GM10266 (cell line): ENCODE results near the gene GPRC5A.

Experiments used
- DNase-seq: peaks from one replicate; pipeline ENCODE4 v3.0.0; 2012; ENCODE audit errors: extremely low spot score
- CTCF ChIP-seq: IDR thresholded peaks from 2 replicates; pipeline ENCODE4 v1.5.1; 2012; ENCODE audit warnings: mild to moderate bottlenecking, low read depth; ENCODE audit not compliant: control insufficient read depth, insufficient read depth; ENCODE audit errors: missing control alignments

GPRC5A gene

GRCh38 chr12:12887471-12887870 is 3.9 kb upstream of the GPRC5A start:
- no peak for DNase-seq
- no peak for TF ChIP-seq CTCF

GRCh38 chr12:12889701-12890100 is 1.7 kb upstream of the GPRC5A start:
- TF ChIP-seq CTCF, result no peak
- DNase-seq, result no peak

GRCh38 chr12:12890543-12891079 is 751 bp upstream of the GPRC5A start:
- DNase-seq, result peak; percentile 54
- peak; percentile 38 for TF ChIP-seq CTCF

- no peak for DNase-seq
- no peak for TF ChIP-seq CTCF
These were observed 556 bp downstream of the GPRC5A start for GRCh38 chr12:12891881-12892355.

- DNase-seq, result no peak
- no peak for TF ChIP-seq CTCF
These were observed 1.3 kb downstream of the GPRC5A start for GRCh38 chr12:12892681-12893141.

GRCh38 chr12:12893438-12893837 is 2.1 kb downstream of the GPRC5A start:
- no peak for TF ChIP-seq CTCF
- DNase-seq, result no peak

GRCh38 chr12:12896260-12896659 is 4.9 kb downstream of the GPRC5A start:
- DNase-seq, result no peak

More at GRCh38 chr12:12896260-12896659, 4.9 kb downstream of the GPRC5A start:
- no peak for TF ChIP-seq CTCF
